ENCODE results near the gene FIBCD1. TPM values are rescaled to one million over a fixed set of nuclear protein-coding genes. Genes with fewer than 3 reads are reported as not detected.

The FIBCD1 gene
- total RNA-seq, 4 donors from 2014 or later, result not detected

DNA sequence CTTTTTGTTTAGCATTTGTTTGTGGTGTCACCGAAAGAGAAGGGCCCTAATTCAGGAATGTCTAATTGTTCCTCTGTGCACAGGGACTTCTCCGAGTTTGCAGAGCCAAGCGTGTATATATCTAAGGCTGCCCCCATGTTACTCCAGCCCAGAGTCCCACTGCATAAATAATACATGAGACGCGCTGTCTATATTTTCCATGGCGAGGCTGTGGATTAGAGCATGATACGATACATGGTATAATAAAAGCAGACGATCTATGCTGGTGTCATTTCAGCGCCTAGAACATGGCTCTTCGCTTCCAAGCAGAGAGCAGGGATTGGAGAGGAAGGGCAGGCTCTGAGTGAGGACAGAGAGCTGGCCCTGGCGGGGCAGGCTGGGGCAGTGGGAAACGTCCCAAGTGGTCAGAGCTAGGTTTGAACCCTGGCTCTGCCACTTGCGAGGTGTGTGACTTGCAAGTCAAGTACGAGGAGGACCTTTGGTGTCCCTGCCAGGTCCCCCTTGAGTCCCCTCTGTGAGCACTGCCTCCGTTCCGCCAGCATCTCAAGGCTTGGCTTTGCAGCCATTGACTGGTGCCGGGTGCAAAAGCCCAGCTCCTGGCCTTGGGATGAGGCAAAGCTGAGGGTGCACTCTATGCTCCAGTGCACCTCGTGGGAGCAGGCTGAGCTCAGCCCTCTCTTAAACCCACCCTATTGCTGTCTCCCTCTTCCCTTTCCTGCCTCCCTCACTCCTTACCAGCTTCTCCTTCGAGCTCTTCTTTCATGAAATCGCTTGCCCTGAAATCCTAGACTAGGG is 40.7 kb upstream of the FIBCD1 start:
- H3K4me1 ChIP-seq, result no peaks in the 10 kb centered on the region
- peaks cover 15% of the 10 kb centered on the region for H3K27me3 ChIP-seq
- 79% methylated on average over 15 of the region's 20 CpGs for WGBS

DNA sequence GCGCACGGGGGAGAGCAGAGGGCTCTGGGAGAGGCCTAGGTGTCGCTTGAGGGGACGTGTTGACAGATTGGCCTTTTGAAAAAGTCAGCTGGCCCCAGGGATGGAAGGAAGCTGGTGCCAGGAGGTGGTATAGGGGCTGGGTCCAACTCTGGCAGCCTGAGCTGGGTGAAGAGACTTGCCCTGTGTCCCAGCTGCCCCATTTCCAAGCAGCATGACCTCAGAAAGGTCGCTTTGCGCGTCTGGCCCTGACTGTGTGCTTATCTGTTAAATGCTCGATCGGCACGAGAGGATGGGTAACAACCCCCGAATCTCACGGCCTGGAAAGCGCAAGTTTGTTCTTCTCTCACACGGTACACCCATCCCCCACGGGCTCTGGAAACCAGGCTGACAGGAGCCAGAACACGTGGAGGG is 38.8 kb upstream of the FIBCD1 start:
- 79% methylated on average over 16 of the region's 16 CpGs for WGBS
- no peaks in the 10 kb centered on the region for H3K9me3 ChIP-seq
- no peak for TF ChIP-seq POLR2A (IDR thresholded peaks at IDR 0.05)
- no peak for TF ChIP-seq POLR2AphosphoS5 (IDR thresholded peaks at IDR 0.05)
- TF ChIP-seq, protein P1, sequence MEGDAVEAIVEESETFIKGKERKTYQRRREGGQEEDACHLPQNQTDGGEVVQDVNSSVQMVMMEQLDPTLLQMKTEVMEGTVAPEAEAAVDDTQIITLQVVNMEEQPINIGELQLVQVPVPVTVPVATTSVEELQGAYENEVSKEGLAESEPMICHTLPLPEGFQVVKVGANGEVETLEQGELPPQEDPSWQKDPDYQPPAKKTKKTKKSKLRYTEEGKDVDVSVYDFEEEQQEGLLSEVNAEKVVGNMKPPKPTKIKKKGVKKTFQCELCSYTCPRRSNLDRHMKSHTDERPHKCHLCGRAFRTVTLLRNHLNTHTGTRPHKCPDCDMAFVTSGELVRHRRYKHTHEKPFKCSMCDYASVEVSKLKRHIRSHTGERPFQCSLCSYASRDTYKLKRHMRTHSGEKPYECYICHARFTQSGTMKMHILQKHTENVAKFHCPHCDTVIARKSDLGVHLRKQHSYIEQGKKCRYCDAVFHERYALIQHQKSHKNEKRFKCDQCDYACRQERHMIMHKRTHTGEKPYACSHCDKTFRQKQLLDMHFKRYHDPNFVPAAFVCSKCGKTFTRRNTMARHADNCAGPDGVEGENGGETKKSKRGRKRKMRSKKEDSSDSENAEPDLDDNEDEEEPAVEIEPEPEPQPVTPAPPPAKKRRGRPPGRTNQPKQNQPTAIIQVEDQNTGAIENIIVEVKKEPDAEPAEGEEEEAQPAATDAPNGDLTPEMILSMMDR (IDR thresholded peaks at IDR 0.05), result no peak
- TF ChIP-seq EP300 (IDR thresholded peaks at IDR 0.05), result no peak
- no peaks in the 10 kb centered on the region for H3K4me1 ChIP-seq
- peaks cover 32% of the 10 kb centered on the region for H3K27me3 ChIP-seq
- no peak overlapping the region for H3K27ac ChIP-seq
- no peak for DNase-seq (ENCODE audit: low spot score in 2 of 2)
- no peak overlapping the region for H3K4me3 ChIP-seq
- H3K36me3 ChIP-seq, result no peaks in the 10 kb centered on the region

More for the DNA sequence above, 40.7 kb upstream of the FIBCD1 start:
- no peaks in the 10 kb centered on the region for H3K36me3 ChIP-seq
- no peak for DNase-seq (ENCODE audit: low spot score in 2 of 2)
- H3K4me3 ChIP-seq, result no peak overlapping the region
- H3K27ac ChIP-seq, result no peak overlapping the region
- no peaks in the 10 kb centered on the region for H3K9me3 ChIP-seq
- TF ChIP-seq, protein P1 (IDR thresholded peaks at IDR 0.05), result no peak
- no peak for TF ChIP-seq EP300 (IDR thresholded peaks at IDR 0.05)
- no peak for TF ChIP-seq POLR2AphosphoS5 (IDR thresholded peaks at IDR 0.05)
- no peak for TF ChIP-seq POLR2A (IDR thresholded peaks at IDR 0.05)

DNA sequence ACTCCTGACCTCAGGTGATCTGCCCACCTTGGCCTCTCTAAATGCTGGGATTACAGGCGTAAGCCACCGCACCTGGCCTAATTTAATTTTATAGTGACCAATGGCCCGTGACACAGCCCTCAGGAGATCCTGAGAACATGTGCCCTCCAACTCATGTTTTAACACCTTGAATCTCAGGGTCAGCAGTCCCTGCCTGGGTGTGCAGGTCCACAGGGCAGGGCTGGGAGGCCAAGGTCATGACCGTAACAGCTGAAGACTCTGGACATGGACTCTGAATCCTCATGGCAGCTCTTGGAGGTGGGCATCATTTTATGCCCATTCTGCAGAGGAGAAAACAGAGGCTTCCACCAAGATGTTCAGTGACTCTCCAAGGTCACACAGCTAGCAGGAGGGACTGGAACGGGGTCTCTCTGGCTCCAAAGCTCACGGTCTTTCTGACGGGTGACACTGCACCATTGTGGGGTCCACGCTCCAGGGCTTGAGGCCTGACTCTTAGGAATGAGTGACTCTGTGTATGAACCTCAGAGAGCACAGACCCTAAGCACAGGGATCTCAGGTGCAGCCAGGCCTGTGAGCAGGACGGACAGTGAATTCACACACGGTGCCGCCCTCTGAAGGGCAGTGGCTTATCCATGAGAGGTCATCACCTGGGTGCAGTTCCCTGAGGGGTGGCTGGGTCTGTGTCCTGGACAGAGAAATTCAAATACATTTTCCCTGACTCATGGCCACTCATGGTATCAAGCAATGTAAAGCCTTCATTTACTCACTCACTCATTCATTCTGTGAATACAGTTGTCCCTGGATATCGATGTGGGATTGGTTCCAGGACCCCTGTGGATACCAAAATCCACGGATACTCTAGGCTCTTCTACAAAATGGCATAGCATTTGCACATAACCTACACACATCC is 37.1 kb upstream of the FIBCD1 start:
- H3K27ac ChIP-seq, result no peak overlapping the region
- H3K4me3 ChIP-seq, result no peak overlapping the region
- no peaks in the 10 kb centered on the region for H3K4me1 ChIP-seq
- peaks cover 46% of the 10 kb centered on the region for H3K27me3 ChIP-seq
- no peaks in the 10 kb centered on the region for H3K9me3 ChIP-seq
- no peaks in the 10 kb centered on the region for H3K36me3 ChIP-seq
- DNase-seq (ENCODE audit: low spot score in 2 of 2), result no peak
- TF ChIP-seq POLR2AphosphoS5 (IDR thresholded peaks at IDR 0.05) (no peak), EP300 (IDR thresholded peaks at IDR 0.05) (no peak), POLR2A (IDR thresholded peaks at IDR 0.05) (no peak)
- TF ChIP-seq, protein P1 (IDR thresholded peaks at IDR 0.05), result no peak
- WGBS, result 85% methylated on average over 12 of the region's 13 CpGs

DNA sequence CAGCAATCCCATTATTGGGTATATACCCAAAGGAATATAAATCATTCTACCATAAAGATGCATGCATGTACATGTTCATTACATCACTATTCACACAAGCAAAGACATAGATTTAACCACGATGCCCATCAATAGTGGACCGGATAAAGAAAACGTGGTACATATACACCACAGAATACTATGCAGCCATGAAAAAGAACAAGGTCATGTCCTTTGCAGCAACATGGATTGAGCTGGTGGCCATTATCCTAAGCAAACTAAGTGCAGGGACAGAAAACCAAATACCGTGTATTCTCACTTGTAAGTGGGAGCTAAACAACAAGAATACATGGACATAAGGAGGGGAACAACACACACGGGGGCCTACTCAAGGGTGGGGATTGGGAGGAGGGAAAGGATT is 36.1 kb upstream of the FIBCD1 start:
- peaks cover 43% of the 10 kb centered on the region for H3K27me3 ChIP-seq
- no peak for TF ChIP-seq POLR2A (IDR thresholded peaks at IDR 0.05)
- no peak for TF ChIP-seq POLR2AphosphoS5 (IDR thresholded peaks at IDR 0.05)
- TF ChIP-seq, protein P1 (IDR thresholded peaks at IDR 0.05), result no peak
- no peak for TF ChIP-seq EP300 (IDR thresholded peaks at IDR 0.05)
- 91% methylated on average over 5 of the region's 5 CpGs for WGBS

DNA sequence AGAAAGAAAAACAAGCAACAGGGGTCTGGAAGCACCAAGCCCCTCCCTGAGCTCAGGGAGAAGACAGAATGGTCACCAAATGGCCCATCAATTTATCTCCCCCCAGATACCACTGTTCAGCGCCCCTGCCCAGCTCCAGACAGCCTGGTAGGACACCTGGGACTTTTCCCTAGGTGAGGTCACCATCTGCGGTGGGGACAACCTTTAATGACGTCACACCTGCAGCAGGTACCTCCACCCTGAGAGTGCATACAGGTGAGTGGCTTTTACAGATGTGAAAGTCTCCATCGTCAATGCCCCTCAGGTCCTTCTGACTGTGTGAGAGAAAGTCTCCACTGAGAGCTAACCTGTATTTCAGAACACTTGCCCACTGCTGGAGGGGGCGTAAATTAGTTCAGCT is 35.6 kb upstream of the FIBCD1 start:
- H3K27me3 ChIP-seq, result peaks cover 43% of the 10 kb centered on the region
- 84% methylated on average over 5 of the region's 5 CpGs for WGBS
- H3K27ac ChIP-seq, result no peak overlapping the region
- H3K36me3 ChIP-seq, result no peaks in the 10 kb centered on the region
- no peak overlapping the region for H3K4me3 ChIP-seq
- no peak for DNase-seq (ENCODE audit: low spot score in 2 of 2)
- no peaks in the 10 kb centered on the region for H3K9me3 ChIP-seq
- TF ChIP-seq, protein P1 (IDR thresholded peaks at IDR 0.05), result no peak
- TF ChIP-seq EP300 (IDR thresholded peaks at IDR 0.05) (no peak), POLR2AphosphoS5 (IDR thresholded peaks at IDR 0.05) (no peak)
- H3K4me1 ChIP-seq, result no peaks in the 10 kb centered on the region

More for the DNA sequence above, 36.1 kb upstream of the FIBCD1 start:
- Histone ChIP-seq H3K9me3 (no peaks in the 10 kb centered on the region), H3K4me1 (no peaks in the 10 kb centered on the region), H3K4me3 (no peak overlapping the region), H3K27ac (no peak overlapping the region), H3K36me3 (no peaks in the 10 kb centered on the region)
- DNase-seq (ENCODE audit: low spot score in 2 of 2), result no peak

Data from suprapubic skin (tissue), 4 donors.